WTC11 (cell line): ENCODE results near the gene BRI3. TPM values are rescaled to one million over a fixed set of nuclear protein-coding genes. Genes with fewer than 3 reads are reported as not detected.

Experiments used
- ATAC-seq: fragments of 200-7000 bp; cut with Tn5 transposase; 2 replicates; pipeline ENCODE4 v1.10.0; 2021; ENCODE audit warnings: mild to moderate bottlenecking, moderate library complexity
- CTCF ChIA-PET: fragments of 300-600 bp; sonication (Branson Sonifier 250); formaldehyde crosslinking; loops from one replicate; lab custom pipeline; 2021; ENCODE audit warnings: antibody characterized with exemption; lab: Charles Lee
- POLR2A ChIA-PET: fragments of 350-600 bp; sonication (Branson Sonifier 250); formaldehyde crosslinking; loops from one replicate; lab custom pipeline; 2021; ENCODE audit warnings: antibody characterized with exemption; lab: Charles Lee
- DNase-seq: peaks from one replicate; pipeline ENCODE4 v3.0.0; 2021; ENCODE audit warnings: low spot score
- H3K27ac Mint-ChIP-seq: 2 replicates; pipeline ENCODE4 v1.8.0; 2021; ENCODE audit warnings: mixed read lengths
- H3K27me3 Mint-ChIP-seq: 2 replicates; pipeline ENCODE4 v1.8.0; 2021; ENCODE audit warnings: low read depth, mild to moderate bottlenecking, moderate library complexity, mixed read lengths
- H3K36me3 Mint-ChIP-seq: 2 replicates; pipeline ENCODE4 v1.8.0; 2021; ENCODE audit warnings: mixed read lengths
- H3K4me1 Mint-ChIP-seq: 2 replicates; pipeline ENCODE4 v1.8.0; 2022; ENCODE audit warnings: mixed read lengths
- H3K4me3 Mint-ChIP-seq: 2 replicates; pipeline ENCODE4 v1.8.0; 2021; ENCODE audit warnings: mild to moderate bottlenecking, moderate library complexity, mixed read lengths
- H3K9me3 Mint-ChIP-seq: 2 replicates; pipeline ENCODE4 v1.8.0; 2021; ENCODE audit warnings: mixed read lengths
- ATF6 ChIP-seq: sonication (generic); formaldehyde crosslinking; IDR thresholded peaks from 2 replicates; pipeline ENCODE4 v1.8.1; 2023; ENCODE audit warnings: mild to moderate bottlenecking, missing genetic modification reagents
- E2F1 ChIP-seq: sonication (generic); formaldehyde crosslinking; IDR thresholded peaks from 2 replicates; pipeline ENCODE4 v1.8.0; 2022; ENCODE audit warnings: mild to moderate bottlenecking, missing genetic modification reagents
- EMX1 ChIP-seq: fragments of 250-450 bp; sonication (Bioruptor Pico); IDR thresholded peaks from 2 replicates; pipeline ENCODE4 v1.8.0; 2021; ENCODE audit warnings: mild to moderate bottlenecking
- FOXK1 ChIP-seq: sonication (generic); formaldehyde crosslinking; IDR thresholded peaks from 2 replicates; pipeline ENCODE4 v1.8.0; 2022; ENCODE audit warnings: mild to moderate bottlenecking, moderate library complexity, missing genetic modification reagents
- FOXP1 ChIP-seq: sonication (generic); formaldehyde crosslinking; IDR thresholded peaks from 2 replicates; pipeline ENCODE4 v1.8.0; 2022; ENCODE audit warnings: missing genetic modification reagents, mild to moderate bottlenecking, moderate library complexity, borderline replicate concordance
- HMGA2 ChIP-seq: fragments of 250-450 bp; sonication (Bioruptor Pico); IDR thresholded peaks from 2 replicates; pipeline ENCODE4 v1.4.0; 2021; ENCODE audit warnings: mild to moderate bottlenecking, moderate library complexity
- HMGXB4 ChIP-seq: sonication (generic); formaldehyde crosslinking; IDR thresholded peaks from 2 replicates; pipeline ENCODE4 v1.8.1; 2023; ENCODE audit warnings: mild to moderate bottlenecking, moderate library complexity, missing genetic modification reagents
- JUN ChIP-seq: sonication (generic); formaldehyde crosslinking; IDR thresholded peaks from 2 replicates; pipeline ENCODE4 v1.8.0; 2023; ENCODE audit warnings: mild to moderate bottlenecking, missing genetic modification reagents
- MLX ChIP-seq: sonication (generic); formaldehyde crosslinking; IDR thresholded peaks from 2 replicates; pipeline ENCODE4 v1.8.1; 2023; ENCODE audit warnings: mild to moderate bottlenecking, missing genetic modification reagents, moderate library complexity
- MXD4 ChIP-seq: fragments of 250-450 bp; sonication (Bioruptor Pico); IDR thresholded peaks from 2 replicates; pipeline ENCODE4 v1.8.0; 2021; ENCODE audit warnings: mild to moderate bottlenecking, moderate library complexity, borderline replicate concordance
- NFATC4 ChIP-seq: fragments of 250-450 bp; sonication (Bioruptor Pico); IDR thresholded peaks from 2 replicates; pipeline ENCODE4 v1.9.0; 2021; ENCODE audit warnings: mild to moderate bottlenecking
- RELA ChIP-seq: sonication (generic); formaldehyde crosslinking; IDR thresholded peaks from 2 replicates; pipeline ENCODE4 v1.8.1; 2022; ENCODE audit warnings: missing genetic modification reagents, mild to moderate bottlenecking, borderline replicate concordance
- SP1 ChIP-seq: sonication (generic); formaldehyde crosslinking; conservative IDR thresholded peaks from 2 replicates; pipeline ENCODE4 v1.8.1; 2022; ENCODE audit warnings: missing genetic modification reagents
- TEAD1 ChIP-seq: sonication (generic); formaldehyde crosslinking; IDR thresholded peaks from 2 replicates; pipeline ENCODE4 v1.8.0; 2022; ENCODE audit warnings: mild to moderate bottlenecking, missing genetic modification reagents
- USF2 ChIP-seq: sonication (generic); formaldehyde crosslinking; IDR thresholded peaks from 2 replicates; pipeline ENCODE4 v1.8.1; 2023; ENCODE audit warnings: mild to moderate bottlenecking, missing genetic modification reagents, moderate library complexity
- ZBTB43 ChIP-seq: sonication (generic); formaldehyde crosslinking; IDR thresholded peaks from 2 replicates; pipeline ENCODE4 v1.8.1; 2023; ENCODE audit warnings: mild to moderate bottlenecking, missing genetic modification reagents
- ZNF138 ChIP-seq: sonication (generic); formaldehyde crosslinking; conservative IDR thresholded peaks from 2 replicates; pipeline ENCODE4 v1.8.1; 2022; ENCODE audit warnings: mild to moderate bottlenecking, moderate library complexity, missing genetic modification reagents
- ZNF263 ChIP-seq: sonication (generic); formaldehyde crosslinking; IDR thresholded peaks from 2 replicates; pipeline ENCODE4 v1.8.1; 2022; ENCODE audit warnings: low read depth, mild to moderate bottlenecking, moderate library complexity, missing genetic modification reagents
- ZNF423 ChIP-seq: fragments of 250-450 bp; sonication (Bioruptor Pico); IDR thresholded peaks from 2 replicates; pipeline ENCODE4 v2.1.2; 2022; ENCODE audit warnings: mild to moderate bottlenecking, moderate library complexity
- ZNF532 ChIP-seq: fragments of 250-450 bp; sonication (Bioruptor Pico); IDR thresholded peaks from 2 replicates; pipeline ENCODE4 v1.9.0; 2021; ENCODE audit warnings: mild to moderate bottlenecking, borderline replicate concordance
- total RNA-seq: library from RNA; stranded (reverse); gene quantifications from 3 replicates; pipeline ENCODE4 v1.2.3, GENCODE V29; 2021

Gene BRI3
- total RNA-seq, 1 experiment from 2014 or later: 112 TPM

GRCh38 chr7:98335411-98335977 lies 54.0 kb downstream of the BRI3 start:
- Mint-ChIP-seq H3K4me3 (no peak overlapping the region), H3K27ac (peak overlapping the region; percentile 19; the same call in 1 of the 2 replicates), H3K4me1 (no peaks in the 10 kb centered on the region), H3K27me3 (no peaks in the 10 kb centered on the region), H3K9me3 (peaks cover 24% of the 10 kb centered on the region), H3K36me3 (peaks cover 26% of the 10 kb centered on the region)
- ChIA-PET CTCF (interaction anchor here (1.3 kb wide), 1 partner anchor 12 kb away, joined by 3 read pairs; no protein-coding TSS in a partner anchor), POLR2A (no interaction called here)
- DNase-seq (no peak), ATAC-seq (no peak)
- TF ChIP-seq HMGA2 (no peak), MXD4 (CRISPR knock-in tag) (no peak), ZNF532 (no peak), ZNF263 (CRISPR knock-in tag) (no peak), ZNF423 (CRISPR knock-in tag) (no peak), FOXP1 (CRISPR knock-in tag) (no peak), JUN (no peak), RELA (CRISPR knock-in tag) (no peak), ZNF138 (CRISPR knock-in tag) (no peak), MLX (no peak), ZBTB43 (CRISPR knock-in tag) (no peak), USF2 (CRISPR knock-in tag) (no peak), EMX1 (CRISPR knock-in tag) (no peak), HMGXB4 (CRISPR knock-in tag) (no peak), NFATC4 (CRISPR knock-in tag) (no peak), SP1 (no peak), E2F1 (CRISPR knock-in tag) (no peak), FOXK1 (CRISPR knock-in tag) (no peak), ATF6 (CRISPR knock-in tag) (no peak), TEAD1 (no peak)
